Measurements from ENCODE around the gene EXT2.

GRCh38 chr11:44285756-44286155 is 190.3 kb downstream of the EXT2 start:
- TF ChIP-seq ZNF121 (CRISPR knock-in tag; IDR thresholded peaks at IDR 0.05) (no peak), CTCF (IDR thresholded peaks at IDR 0.05) (no peak), E2F5 (CRISPR knock-in tag; IDR thresholded peaks at IDR 0.05) (no peak), CREB1 (CRISPR knock-in tag; IDR thresholded peaks at IDR 0.05) (no peak), USF2 (CRISPR knock-in tag; IDR thresholded peaks at IDR 0.05) (no peak), RORB (CRISPR knock-in tag; IDR thresholded peaks at IDR 0.05) (no peak), AR (CRISPR knock-in tag; IDR thresholded peaks at IDR 0.05) (no peak), ETV6 (CRISPR knock-in tag; IDR thresholded peaks at IDR 0.05) (no peak), ATF3 (CRISPR knock-in tag; conservative IDR thresholded peaks at IDR 0.05) (no peak)

Measured in WTC11 (cell line).